GM12891 (cell line): ENCODE results near the gene MFF. TPM values are rescaled to one million over a fixed set of nuclear protein-coding genes. Genes with fewer than 3 reads are reported as not detected.

Source experiments
- DNase-seq: peaks from one replicate; pipeline ENCODE4 v3.0.0; 2011; ENCODE audit warnings: low spot score; ENCODE audit not compliant: insufficient read length
- FAIRE-seq: peaks from 2 replicates; lab custom pipeline; 2011; peaks lifted over from hg19 to GRCh38; lab: Jason Lieb, UNC
- PAX5 ChIP-seq: IDR thresholded peaks from 2 replicates; pipeline ENCODE4 v1.6.1; 2011; ENCODE audit warnings: low read length, moderate library complexity, mild to moderate bottlenecking; ENCODE audit not compliant: insufficient read depth, severe bottlenecking
- POLR2A ChIP-seq: IDR thresholded peaks from 2 replicates; pipeline ENCODE4 v1.6.1; 2011; ENCODE audit warnings: low read depth, low read length, control low read depth
- POLR2AphosphoS5 ChIP-seq: IDR thresholded peaks from 2 replicates; pipeline ENCODE4 v1.6.1; 2011; ENCODE audit warnings: low read depth, low read length, control low read depth
- POU2F2 ChIP-seq: IDR thresholded peaks from 2 replicates; pipeline ENCODE4 v1.6.1; 2011; ENCODE audit warnings: low read depth, mild to moderate bottlenecking, control low read depth, low read length, moderate library complexity
- SPI1 ChIP-seq: IDR thresholded peaks from 2 replicates; pipeline ENCODE4 v1.6.1; 2011; ENCODE audit warnings: low read depth, low read length, control low read depth
- TAF1 ChIP-seq: IDR thresholded peaks from 2 replicates; pipeline ENCODE4 v1.6.1; 2011; ENCODE audit warnings: low read depth, low read length, control low read depth
- polyA plus RNA-seq: library from polyadenylated mRNA; unstranded; fragments of >200 nt; gene quantifications from one replicate; pipeline ENCODE4 v1.2.1, GENCODE V29; 2012; ENCODE audit warnings: low read depth, missing spikeins, inconsistent platforms; ENCODE audit not compliant: missing spikeins

The MFF gene, protein sequence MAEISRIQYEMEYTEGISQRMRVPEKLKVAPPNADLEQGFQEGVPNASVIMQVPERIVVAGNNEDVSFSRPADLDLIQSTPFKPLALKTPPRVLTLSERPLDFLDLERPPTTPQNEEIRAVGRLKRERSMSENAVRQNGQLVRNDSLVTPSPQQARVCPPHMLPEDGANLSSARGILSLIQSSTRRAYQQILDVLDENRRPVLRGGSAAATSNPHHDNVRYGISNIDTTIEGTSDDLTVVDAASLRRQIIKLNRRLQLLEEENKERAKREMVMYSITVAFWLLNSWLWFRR
- polyA plus RNA-seq, result 84.8 TPM

DNA sequence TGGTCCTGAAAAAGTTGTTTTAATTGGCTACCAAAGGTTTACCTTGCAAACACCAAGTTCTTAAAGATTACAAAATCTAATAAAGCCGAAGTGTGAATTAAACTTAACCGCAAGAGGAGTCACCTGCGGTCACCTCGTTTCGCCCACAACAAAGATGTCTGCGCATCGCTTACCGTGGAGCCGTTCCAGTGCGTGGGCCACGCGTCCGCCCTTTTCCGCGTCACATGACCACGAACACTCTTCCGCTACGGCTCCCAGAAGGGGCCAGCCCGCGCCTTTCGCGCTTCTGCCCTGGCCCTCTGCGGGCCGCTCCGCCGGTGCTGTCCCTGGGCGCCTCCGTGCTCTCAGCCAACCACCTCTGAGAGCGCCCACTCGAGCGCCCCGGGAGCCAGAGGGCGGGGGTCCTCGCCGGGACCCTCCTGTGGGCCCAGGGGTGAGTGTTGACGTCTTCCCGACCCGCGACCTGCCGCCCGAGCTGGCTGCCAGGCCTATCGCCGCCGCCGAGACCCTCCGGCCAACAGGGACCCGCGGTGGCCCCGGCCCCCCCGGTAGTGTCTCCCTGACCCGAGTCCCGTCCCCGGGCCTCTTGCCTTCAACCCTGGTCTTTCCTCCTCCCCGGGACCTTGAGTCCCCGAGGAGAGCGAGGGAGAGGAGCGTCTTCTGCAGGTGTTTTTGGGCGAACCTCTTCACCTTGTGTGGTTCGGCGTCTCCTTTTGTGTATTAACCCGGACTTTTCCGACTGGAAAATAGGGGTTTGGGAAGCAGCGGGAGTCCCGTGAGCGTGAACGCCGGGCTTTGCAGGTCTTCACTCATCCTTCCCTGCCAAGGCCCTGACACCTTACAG is at the start of gene MFF:
TSS of gene MFF (plus strand) at position 257 of the 844 bp plus-strand sequence. CDS start 5,415 bp downstream, outside the sequence.
- DNase-seq (peak; percentile 84), FAIRE-seq (peak; percentile 100)
- peak; percentile 64; the same call in 1 of the 2 replicates for TF ChIP-seq POLR2AphosphoS5
- TF ChIP-seq POLR2A, result peak; percentile 73
- TF ChIP-seq TAF1, result peak; percentile 76
- peak; percentile 88 for TF ChIP-seq PAX5
- peak; percentile 75; the same call in 1 of the 2 replicates for TF ChIP-seq POU2F2
- TF ChIP-seq SPI1, result no peak

DNA sequence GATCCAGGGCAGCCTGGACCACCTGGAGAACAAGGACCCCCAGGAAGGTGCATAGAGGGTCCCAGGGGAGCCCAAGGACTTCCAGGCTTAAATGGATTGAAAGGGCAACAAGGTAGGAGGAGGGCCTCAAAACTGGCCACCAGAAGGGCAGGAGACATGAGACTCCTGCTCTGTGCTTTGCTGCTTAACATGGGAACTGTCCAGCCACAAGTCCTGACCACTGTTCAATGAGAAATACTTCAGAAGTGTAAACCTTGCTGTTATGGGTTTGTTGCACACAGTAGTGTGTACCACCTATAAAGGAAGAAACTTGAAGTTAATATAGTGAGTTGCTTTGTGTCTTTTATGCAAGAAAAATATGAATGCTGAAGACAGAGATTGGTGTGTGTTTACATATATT is 44.2 kb upstream of the MFF start:
- DNase-seq, result no peak
- FAIRE-seq, result no peak
- TF ChIP-seq POLR2A (no peak), PAX5 (no peak), POU2F2 (no peak), POLR2AphosphoS5 (no peak), TAF1 (no peak), SPI1 (no peak)

DNA sequence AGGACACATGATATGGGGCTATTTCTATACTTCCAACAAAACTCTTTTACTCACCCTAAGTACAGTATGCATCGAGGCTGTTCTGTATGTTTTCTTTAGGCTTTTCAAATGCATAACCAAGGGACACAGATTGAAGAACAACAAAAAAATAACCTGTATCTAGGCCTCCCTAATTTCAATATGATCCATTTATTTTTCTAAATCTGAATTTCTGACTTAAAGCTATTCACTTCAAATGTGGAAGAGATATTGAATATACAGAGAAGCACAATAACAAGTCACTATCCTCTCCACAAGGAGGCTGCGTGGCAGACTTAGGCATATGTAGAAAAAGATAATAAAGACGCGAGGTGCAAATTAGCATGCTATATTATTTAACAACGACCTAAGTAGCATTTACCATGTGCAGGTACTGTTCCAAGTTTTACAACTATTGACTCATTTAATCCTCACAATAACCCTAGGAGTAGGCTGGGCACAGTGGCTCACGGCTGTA is 39.3 kb upstream of the MFF start:
- TF ChIP-seq PAX5 (no peak), POU2F2 (no peak), TAF1 (no peak), POLR2AphosphoS5 (no peak), POLR2A (no peak), SPI1 (no peak)
- no peak for DNase-seq
- no peak for FAIRE-seq

DNA sequence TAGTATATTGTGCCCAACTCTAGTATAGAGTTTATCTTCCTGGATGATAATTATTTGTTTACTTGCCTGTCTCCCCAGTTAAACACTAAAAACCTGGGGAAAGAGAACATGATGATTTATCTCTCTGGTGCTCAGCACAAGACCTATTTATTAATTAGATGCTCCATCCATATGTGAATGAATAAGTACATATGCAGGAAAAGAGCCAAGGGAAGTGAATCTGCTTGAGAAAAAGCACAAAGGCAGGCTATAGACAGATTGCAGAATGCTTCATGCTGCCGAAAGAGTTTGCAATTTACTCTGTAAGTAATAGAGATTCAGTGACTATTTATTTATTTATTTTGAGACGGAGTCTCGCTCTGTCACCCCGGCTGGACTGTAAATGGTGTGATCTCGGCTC is 37.3 kb upstream of the MFF start:
- DNase-seq (no peak), FAIRE-seq (no peak)
- TF ChIP-seq POLR2A, result no peak
- TF ChIP-seq POU2F2, result no peak
- no peak for TF ChIP-seq POLR2AphosphoS5
- no peak for TF ChIP-seq PAX5
- no peak for TF ChIP-seq SPI1
- TF ChIP-seq TAF1, result no peak

DNA sequence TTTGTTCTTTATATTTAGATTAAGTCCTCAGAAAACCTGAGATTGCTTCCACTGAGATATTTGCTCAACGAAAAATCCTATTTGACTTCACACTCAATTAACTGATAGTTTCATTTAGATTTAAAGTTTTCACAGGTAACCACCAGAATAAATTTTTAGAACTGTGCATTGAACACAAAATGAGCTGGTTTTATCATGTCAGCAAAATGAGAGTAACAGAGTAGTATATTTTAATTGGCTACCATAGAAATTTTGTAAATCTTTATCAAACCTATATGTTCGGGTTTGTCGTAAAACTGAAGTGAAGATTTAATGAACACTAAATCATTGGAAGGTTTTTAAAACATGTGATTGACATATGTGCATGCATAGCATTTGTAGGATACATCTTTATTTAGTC is 32.7 kb upstream of the MFF start:
- FAIRE-seq, result no peak
- no peak for DNase-seq
- TF ChIP-seq PAX5, result no peak

DNA sequence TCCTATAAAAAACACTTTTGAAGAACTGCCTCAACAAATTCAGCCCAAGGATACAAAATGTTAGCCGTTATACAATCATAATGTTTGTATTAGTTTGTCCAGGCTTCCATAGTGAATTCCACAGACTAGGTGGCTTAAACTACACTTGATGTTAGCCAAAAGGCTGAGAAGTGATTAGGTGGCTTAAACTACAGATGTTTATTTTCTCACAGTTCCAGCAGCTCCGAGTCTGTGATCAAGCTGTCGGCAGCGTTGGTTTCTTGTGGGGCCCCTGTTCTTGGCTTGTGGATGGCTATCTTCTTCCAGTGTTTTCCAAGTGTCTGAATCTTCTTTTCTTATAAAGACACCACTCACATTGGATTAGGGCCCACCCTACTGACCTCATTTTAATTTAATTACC is 31.5 kb upstream of the MFF start:
- TF ChIP-seq POU2F2, result no peak
- TF ChIP-seq SPI1, result no peak
- no peak for TF ChIP-seq POLR2AphosphoS5
- no peak for TF ChIP-seq POLR2A
- TF ChIP-seq PAX5, result no peak
- TF ChIP-seq TAF1, result no peak
- DNase-seq (no peak), FAIRE-seq (no peak)

DNA sequence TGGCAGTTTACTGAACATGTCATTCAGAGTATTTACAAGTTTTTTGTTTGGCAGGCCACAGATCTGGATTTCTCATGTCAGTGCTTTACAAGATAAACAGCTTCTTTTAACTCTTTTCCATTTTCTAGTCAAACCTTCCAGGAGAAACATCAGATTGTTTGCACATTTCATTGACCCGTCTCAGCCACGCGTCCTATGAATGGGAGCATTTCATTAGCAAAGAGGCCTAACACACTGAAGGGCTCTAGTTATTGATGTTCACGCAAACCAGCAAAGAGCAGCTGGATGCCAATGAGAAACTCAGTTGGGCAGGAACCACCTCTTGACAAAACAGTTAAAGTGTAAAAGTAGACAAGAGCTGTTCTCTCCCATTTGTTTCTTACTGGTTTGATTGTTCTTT is 29.2 kb upstream of the MFF start:
- no peak for DNase-seq
- FAIRE-seq, result no peak
- no peak for TF ChIP-seq POU2F2
- no peak for TF ChIP-seq TAF1
- TF ChIP-seq SPI1, result no peak
- no peak for TF ChIP-seq PAX5
- no peak for TF ChIP-seq POLR2AphosphoS5

DNA sequence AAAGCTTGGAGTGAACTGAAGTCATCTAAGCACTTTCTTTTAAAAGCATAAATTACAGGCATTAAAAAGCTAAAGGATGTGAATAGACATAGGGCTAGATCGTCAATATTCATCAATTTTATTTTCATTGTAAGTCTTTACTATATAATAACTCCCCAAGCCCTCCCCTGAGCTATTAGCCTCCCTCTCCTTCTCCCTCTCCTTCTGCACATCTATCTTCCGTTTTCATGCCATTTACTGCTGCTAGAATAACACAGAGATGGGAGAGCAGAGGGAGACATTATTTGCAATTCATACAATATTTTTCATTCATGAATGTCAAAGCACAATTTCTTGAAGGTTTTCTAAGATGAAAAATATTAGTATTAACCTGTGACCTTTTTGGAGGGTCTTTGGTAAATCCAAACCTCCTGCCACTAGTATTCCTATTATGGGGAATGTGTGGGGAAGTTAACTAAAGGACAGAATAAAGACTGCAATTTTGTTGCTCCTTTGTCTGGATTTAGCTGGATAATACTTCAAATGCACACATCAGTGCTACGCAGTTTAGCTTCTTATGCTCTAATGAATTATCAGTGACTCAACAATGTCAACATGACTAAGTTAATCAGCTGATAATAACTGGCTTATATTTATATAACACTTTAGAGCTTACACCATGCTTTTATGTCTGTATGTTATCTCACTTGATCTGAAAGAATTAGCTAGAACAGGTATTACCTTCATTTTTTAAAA is 28.2 kb upstream of the MFF start:
- FAIRE-seq (no peak), DNase-seq (no peak)
- no peak for TF ChIP-seq POLR2AphosphoS5
- no peak for TF ChIP-seq POLR2A
- TF ChIP-seq TAF1, result no peak
- TF ChIP-seq PAX5, result no peak
- no peak for TF ChIP-seq POU2F2
- no peak for TF ChIP-seq SPI1

DNA sequence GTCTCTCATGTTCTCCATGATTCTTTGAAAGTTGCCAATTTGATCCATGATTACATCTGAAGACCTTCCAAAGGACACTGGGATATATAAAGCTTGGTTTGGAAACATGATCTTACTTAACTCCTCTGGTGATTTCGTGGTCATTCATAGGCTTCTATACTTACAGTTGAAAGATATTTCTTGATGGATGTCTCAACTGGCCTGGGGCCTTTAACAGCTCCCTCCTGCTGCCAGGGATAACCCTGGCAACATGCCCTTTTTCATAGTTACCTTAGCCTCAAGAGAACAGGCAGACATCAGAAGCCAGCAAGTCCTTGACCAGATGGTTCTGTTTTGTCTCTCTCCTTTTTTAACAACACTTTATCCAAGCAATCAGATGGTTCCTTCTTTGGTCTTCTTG is 23.5 kb upstream of the MFF start:
- DNase-seq (no peak), FAIRE-seq (no peak)
- no peak for TF ChIP-seq POLR2AphosphoS5
- TF ChIP-seq PAX5, result no peak
- no peak for TF ChIP-seq TAF1

DNA sequence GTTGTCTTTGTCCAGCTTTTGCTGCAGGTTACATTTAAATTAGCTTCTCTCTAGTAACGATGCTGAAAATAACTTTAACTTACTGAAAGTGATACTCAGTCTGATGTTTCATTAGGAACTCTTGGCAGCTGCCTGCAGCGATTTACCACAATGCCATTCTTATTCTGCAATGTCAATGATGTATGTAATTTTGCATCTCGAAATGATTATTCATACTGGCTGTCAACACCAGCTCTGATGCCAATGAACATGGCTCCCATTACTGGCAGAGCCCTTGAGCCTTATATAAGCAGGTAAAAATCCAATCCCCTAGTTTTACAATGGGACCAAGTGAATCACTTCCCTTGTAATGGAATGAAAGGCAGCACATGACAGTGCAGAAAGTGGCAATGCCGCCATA is 16.3 kb upstream of the MFF start:
- DNase-seq (no peak), FAIRE-seq (peak; percentile 88)
- no peak for TF ChIP-seq POLR2A
- TF ChIP-seq SPI1, result no peak
- no peak for TF ChIP-seq POLR2AphosphoS5
- no peak for TF ChIP-seq TAF1
- no peak for TF ChIP-seq POU2F2
- TF ChIP-seq PAX5, result no peak

DNA sequence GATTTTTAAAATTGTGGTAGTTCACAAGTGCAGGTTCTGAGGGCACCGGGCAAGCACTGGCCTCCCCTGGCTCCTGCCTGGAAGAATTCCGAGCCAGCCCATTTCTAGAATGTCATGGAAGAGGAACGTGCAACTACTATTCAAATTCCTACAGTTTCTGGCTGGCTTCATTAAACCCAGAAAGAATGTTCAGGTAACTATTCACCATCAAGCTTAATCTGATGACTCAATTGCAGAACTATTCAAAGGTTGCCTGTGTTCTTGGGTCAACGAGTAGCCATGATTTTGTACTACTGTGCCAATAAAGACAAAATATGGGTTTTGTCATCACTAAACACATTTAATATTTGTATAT is 14.3 kb upstream of the MFF start:
- FAIRE-seq (no peak), DNase-seq (no peak)
- TF ChIP-seq SPI1 (no peak), POLR2A (no peak), POLR2AphosphoS5 (no peak), TAF1 (no peak), POU2F2 (no peak), PAX5 (no peak)
